SK-N-SH (cell line): ENCODE measurements around the gene KIAA1549.

ENCODE experiments used
- EP300 ChIP-seq, 2 experiments: IDR thresholded peaks; 2 replicates each; pipeline versions ENCODE4 v1.4.0 to v1.6.1; 2012; ENCODE audit warnings: borderline replicate concordance in 1 of 2, low read depth in 1 of 2, low read length in 1 of 2
- EZH2phosphoT487 ChIP-seq: fragments of 200-600 bp; sonication (generic); IDR thresholded peaks from 2 replicates; pipeline ENCODE4 v1.6.1; 2017; ENCODE audit warnings: low read depth, mixed run types, mild to moderate bottlenecking, antibody characterized with exemption, moderate library complexity, borderline replicate concordance
- GABPA ChIP-seq: IDR thresholded peaks from 2 replicates; pipeline ENCODE4 v1.4.0; 2012; ENCODE audit warnings: low read depth, mild to moderate bottlenecking
- RCOR1 ChIP-seq: fragments of 150-350 bp; IDR thresholded peaks from 2 replicates; pipeline ENCODE4 v1.6.1; 2017; ENCODE audit warnings: antibody characterized with exemption, low read length
- TF ChIP-seq, protein P1 (sequence below): fragments of 200-600 bp; sonication (generic); IDR thresholded peaks from 2 replicates; pipeline ENCODE4 v1.6.1; 2017; ENCODE audit warnings: antibody characterized with exemption, mild to moderate bottlenecking, moderate library complexity

DNA sequence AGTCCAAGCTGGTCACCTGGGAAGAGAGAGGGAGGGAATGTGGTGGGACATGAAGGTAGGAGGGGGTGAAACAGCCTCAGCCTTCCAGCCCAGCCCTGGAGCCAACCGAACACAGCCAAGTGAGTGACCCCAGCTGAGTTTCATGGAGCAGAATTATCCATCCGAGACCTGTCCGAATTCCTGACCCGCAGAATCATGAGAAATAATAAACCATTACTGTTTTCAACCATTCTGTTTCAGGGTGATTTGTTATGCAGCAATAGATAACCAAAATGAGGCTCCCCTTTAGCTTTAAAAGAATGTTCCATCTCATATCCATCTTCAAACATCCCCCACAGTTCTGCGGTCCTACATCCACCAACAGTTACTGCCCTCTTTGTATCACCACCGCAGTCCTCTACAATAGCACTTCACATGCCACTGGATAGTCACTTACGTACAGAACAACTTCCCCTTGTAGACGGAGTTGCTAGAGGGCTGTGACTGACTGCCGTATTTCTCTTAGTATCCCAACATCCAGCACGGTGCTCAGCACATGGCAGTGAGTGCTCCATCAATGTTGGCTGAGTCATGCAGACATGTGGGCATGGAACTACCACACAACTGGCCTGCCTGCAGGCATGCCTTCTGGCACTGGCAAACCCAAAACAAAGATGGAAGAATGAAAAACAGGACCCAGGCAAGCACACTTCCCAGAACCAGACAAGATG, 18.5 kb downstream of the KIAA1549 start:
- TF ChIP-seq RCOR1 (no peak), EZH2phosphoT487 (no peak), EP300 (IDR thresholded peaks at IDR 0.05; ENCODE audit: borderline replicate concordance in 1 of 2, low read depth in 1 of 2, low read length in 1 of 2) (no peak), GABPA (no peak)
- TF ChIP-seq, protein P1, sequence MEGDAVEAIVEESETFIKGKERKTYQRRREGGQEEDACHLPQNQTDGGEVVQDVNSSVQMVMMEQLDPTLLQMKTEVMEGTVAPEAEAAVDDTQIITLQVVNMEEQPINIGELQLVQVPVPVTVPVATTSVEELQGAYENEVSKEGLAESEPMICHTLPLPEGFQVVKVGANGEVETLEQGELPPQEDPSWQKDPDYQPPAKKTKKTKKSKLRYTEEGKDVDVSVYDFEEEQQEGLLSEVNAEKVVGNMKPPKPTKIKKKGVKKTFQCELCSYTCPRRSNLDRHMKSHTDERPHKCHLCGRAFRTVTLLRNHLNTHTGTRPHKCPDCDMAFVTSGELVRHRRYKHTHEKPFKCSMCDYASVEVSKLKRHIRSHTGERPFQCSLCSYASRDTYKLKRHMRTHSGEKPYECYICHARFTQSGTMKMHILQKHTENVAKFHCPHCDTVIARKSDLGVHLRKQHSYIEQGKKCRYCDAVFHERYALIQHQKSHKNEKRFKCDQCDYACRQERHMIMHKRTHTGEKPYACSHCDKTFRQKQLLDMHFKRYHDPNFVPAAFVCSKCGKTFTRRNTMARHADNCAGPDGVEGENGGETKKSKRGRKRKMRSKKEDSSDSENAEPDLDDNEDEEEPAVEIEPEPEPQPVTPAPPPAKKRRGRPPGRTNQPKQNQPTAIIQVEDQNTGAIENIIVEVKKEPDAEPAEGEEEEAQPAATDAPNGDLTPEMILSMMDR, result no peak
